Measurements from ENCODE around the gene MAP4K4.

Gene MAP4K4

DNA sequence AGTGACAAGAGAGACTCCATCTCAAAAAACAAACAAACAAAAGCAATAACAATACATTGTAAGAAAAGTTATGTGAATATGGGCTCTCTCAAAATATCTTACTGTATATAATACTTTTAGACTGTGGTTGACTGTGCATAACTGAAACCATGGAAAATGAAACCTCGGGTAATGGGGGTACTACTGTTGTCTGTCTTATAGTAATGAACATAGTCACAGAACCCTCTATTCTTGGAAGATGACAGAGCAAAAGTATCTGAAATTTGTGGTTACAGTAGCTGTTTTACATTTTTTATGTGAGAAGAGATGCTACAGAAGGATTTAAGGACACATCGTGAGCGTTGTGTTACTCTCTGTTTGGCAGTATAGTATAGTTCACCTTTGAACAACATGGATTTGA is 60.5 kb downstream of the MAP4K4 start:
- TF ChIP-seq CTCF (IDR thresholded peaks at IDR 0.05; ENCODE audit: low read depth, low read length) = no peak
- H3K4me3 ChIP-seq (ENCODE audit: low read depth, low read length) = no peak overlapping the region

DNA sequence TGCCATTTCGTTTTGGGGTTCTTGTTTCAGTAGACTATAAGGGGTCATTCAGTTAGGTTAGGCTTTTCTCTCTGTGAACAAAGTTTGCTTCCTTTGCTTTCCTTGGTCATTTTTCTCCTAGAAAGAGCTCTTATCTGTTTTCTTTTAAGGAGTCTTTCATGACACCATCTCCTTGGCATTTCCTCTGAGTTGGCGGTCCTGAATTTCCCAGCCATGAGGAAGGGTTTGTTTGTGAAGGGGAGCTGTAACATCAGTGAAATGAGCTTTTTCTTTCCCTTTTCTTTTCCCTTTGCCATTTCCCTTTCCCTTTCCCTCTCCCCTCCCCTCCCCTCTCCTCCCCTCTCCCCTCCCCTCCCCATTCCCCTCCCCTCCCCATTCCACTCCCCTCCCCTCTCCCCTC is 61.7 kb downstream of the MAP4K4 start:
- no peak for TF ChIP-seq CTCF (IDR thresholded peaks at IDR 0.05; ENCODE audit: low read depth, low read length)
- 0 out of 2 replicates have a peak overlapping the region, but pooled peaks have one; percentile 5 for H3K4me3 ChIP-seq (ENCODE audit: low read depth, low read length)

GRCh38 chr2:101762451-101763171 is 65.1 kb downstream of the MAP4K4 start:
- no peak overlapping the region for H3K4me3 ChIP-seq (ENCODE audit: low read depth, low read length)
- TF ChIP-seq CTCF (IDR thresholded peaks at IDR 0.05; ENCODE audit: low read depth, low read length) = no peak

DNA sequence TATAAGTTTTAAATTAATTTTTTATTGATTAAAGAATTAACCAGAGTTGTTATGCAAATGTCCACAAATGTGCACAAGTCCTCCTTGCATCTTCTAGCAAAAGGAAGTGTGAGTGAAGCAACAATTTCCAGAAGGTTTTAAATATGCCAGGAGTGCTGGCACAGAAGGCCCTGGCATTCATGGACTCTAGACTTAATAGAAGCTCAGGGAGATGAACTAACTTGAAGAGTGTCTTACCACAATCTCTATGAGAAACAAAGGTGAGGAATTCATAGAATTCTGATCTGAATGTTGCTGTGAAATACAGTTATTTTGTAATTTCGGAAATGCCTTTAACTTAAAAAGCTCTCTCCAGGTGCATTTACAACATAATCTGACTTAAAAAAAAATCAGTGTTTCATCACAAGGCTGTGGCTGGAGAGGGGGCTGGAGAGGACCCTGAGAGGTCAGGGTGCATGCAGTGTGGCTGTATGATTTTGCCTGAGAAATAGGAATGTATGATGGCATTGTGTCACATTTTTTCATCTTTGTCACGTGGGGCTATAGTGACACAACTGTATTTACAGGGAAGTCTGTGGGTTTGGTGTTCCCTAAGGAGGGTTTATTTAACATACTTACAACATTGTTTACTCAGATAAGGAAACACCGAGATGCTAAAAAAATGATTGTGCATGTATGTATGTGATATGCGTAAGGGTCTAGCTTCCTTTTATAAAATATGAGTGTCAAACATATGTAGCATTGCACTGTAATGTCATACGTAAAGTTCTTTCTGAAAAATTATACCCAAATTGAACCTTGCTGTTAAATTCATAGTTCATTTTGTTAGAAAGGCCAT is 66.2 kb downstream of the MAP4K4 start:
- no peak overlapping the region for H3K4me3 ChIP-seq (ENCODE audit: low read depth, low read length)
- TF ChIP-seq CTCF (IDR thresholded peaks at IDR 0.05; ENCODE audit: low read depth, low read length) = no peak

GRCh38 chr2:101766337-101766736 is 68.8 kb downstream of the MAP4K4 start:
- peak overlapping the region; percentile 24 for H3K4me3 ChIP-seq (ENCODE audit: low read depth, low read length)
- no peak for TF ChIP-seq CTCF (IDR thresholded peaks at IDR 0.05; ENCODE audit: low read depth, low read length)

DNA sequence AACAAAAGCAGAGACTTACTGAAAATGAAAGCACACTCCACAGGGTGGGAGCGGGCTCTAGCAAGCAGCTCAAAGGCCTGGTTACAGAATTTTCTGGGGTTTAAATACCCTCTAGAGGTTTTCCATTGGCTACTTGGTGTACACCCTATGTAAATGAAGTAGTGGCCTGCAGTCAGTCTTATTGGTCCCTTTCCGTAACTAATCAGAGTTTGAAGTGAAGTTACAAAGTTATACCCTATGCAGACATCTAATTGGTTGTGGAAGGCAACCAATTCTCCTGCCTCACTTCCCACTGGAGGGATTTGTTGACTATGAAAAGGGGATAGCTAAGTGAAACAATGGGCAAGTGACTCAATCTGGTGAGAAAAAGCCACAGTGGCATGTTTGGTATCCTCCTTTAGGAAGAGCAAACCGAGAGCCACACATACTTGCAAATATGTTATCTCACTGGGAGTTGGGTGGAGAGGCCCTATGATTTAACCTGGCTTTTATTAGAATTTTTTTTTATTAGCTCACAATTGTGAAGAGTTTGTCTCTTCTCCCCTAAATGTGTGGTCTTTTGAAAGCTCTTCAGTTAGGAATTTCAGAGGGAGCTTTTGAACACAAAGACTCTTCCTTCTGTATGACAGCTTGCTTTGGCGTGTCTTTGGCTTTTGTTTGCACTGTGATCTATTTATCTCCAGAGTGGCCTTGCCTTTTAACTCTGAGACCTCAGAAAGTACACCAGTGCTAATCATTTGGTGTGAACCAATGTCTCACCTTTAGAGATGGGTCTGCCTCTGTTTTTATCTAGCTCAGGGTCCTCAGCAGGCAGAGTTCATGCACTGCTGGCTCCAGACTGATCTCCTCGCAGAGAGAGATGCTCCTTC is 69.6 kb downstream of the MAP4K4 start:
- peak overlapping the region; percentile 32 for H3K4me3 ChIP-seq (ENCODE audit: low read depth, low read length)
- TF ChIP-seq CTCF (IDR thresholded peaks at IDR 0.05; ENCODE audit: low read depth, low read length) = no peak
